HG03342 (cell line): ENCODE measurements around the gene PGAP6.
"Not testable (repeated sequence)": the region's sequence is repeated elsewhere in the genome, so short reads cannot be mapped to it uniquely, and the experiment has no call there.

Source experiments
- ATAC-seq: cut with Tn5 transposase; IDR thresholded peaks from one replicate; pipeline ENCODE4 v1.9.1; 2021; ENCODE audit warnings: mild to moderate bottlenecking, moderate library complexity; ENCODE audit not compliant: unreplicated experiment

Gene PGAP6

DNA sequence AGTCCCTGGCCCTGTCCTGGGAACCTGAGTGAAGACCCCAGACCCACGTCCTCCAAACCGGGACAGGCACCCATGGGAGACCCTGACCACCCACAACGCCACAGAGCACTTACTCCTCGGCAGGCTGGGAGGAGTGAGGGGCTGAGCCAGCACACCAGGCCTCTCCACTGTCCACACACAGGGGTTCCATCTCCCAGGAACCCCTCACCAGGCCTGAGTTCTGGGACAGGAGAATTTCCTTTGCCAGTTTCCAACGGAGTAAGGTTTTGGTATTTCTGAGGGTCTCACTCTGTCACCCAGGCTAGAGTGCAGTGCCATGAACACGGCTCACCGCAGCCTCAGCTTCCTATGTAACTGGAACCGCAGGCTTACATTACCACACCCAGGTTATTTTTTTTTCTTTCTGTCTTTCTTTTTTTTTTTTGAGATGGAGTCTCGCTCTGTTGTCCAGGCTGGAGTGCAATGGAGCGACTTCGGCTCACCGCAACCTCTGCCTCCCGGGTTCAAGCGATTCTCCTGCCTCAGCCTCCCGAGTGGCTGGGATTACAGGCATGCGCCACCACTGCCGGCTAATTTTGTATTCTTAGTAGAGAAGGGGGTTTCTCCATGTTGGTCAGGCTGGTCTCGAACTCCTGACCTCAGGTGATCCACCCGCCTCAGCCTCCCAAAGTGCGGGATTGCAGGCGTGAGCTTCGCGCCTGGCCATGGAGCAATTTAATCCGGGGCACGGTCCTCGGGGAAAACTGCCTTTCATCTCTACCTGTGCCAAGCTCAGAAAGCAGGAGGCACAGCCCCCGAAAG, 1.6 kb downstream of the PGAP6 start:
- ATAC-seq: no peak

DNA sequence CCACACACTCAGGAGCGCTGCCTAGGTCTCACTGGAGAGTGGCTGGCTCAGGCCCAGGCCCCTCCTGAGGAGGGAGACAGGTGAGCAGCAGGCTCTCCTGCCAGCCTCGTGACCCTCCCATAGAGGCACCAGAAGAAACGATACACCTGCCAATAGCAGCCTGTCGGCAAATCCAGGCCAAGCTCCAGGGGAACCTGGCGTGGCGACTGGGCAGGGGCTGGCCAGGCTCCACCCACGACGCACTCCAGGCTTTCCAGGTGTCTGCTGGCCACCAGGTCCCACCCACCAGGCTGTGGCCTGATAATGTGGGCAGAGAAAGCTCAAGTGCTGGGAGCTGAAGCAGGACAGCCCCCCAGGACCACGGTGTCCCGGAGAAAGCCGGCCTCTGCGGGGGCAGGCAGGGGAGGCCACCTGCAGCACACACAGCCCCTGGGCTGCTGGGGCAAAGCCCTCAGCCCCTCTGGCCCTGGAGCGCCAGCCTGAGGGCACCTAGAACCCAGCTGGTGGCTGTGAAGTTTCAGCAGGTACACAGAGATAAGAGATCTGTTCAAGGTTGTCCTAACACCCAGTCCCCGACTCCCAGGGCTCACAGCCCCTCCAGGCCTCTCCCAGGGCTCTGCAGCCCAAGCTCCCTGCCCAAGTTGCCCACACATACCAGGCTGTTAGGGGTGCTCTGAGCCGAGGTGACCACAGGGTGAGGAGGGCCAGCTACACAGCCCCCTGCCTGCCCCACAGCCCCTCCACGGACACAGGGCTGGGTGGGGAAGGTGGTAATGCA, 2.4 kb downstream of the PGAP6 start:
- no peak for ATAC-seq

DNA sequence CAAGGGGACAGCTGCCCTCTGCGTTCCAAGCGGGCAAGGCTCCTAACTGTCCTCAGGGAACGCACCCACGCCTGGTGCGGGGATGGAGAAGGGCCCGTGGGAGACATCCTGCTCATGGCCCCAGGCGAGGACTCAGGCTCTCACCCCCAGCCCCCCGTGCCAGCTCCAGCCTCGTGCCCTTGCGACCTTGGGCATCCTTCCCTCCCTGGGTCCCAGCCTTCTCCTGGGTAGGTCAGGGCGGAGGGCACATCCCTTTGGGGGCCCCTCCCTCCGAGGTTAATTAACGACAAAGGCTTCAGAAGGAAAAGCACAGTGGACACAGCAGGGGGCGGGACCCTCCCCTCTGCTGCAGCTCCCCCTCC, 3.0 kb downstream of the PGAP6 start:
- no peak for ATAC-seq

DNA sequence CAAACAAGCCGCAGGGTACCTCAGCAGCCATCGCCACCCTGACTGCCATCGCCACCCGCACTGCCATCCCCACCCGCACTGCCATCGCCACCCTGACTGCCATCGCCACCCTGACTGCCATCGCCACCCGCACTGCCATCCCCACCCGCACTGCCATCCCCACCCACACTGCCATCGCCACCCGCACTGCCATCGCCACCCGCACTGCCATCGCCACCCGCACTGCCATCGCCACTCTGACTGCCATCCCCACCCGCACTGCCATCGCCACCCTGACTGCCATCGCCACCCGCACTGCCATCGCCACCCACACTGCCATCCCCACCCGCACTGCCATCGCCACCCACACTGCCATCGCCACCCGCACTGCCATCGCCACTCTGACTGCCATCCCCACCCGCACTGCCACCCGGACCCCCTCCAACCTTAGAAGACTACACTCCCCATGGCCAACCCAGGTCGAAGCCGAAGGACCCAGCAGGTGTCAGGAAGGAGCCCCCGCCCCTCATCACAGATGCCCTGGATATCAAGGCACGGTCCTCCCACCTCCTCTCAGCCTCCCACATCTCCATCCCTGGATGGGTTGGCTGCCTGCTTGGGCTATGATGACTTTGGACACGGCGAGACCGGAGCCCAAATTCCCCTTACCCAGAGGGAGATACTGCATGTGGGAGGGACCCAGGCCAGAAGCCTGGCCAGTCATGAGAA, 3.5 kb downstream of the PGAP6 start:
- not testable (repeated sequence) for ATAC-seq

DNA sequence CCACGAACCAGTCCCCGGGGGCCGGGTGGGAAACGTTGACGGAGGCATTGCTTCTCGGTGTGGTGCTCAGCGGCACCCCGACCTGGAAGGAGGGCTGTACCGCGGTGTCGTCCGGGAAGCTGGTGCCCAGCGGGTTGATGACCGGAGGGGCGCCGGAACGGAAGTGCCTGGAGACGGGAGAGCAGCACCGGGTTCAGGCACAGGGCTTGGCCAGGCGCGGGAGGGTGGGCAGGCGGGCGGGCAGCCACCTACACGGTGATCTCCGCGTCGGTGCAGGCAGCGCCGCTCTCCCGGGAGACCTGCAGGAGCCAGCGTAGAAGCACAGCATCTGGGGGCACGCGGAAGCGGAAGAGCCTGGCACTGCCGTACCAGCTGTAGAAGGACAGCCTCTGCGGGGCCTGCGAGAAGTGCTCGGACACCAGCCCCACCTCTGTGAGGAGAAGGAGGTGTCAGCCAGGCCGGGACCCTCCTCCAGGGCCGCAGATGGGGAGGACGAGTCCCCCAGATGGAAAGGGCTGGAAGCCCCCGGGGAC, 4.3 kb downstream of the PGAP6 start:
- no peak for ATAC-seq

DNA sequence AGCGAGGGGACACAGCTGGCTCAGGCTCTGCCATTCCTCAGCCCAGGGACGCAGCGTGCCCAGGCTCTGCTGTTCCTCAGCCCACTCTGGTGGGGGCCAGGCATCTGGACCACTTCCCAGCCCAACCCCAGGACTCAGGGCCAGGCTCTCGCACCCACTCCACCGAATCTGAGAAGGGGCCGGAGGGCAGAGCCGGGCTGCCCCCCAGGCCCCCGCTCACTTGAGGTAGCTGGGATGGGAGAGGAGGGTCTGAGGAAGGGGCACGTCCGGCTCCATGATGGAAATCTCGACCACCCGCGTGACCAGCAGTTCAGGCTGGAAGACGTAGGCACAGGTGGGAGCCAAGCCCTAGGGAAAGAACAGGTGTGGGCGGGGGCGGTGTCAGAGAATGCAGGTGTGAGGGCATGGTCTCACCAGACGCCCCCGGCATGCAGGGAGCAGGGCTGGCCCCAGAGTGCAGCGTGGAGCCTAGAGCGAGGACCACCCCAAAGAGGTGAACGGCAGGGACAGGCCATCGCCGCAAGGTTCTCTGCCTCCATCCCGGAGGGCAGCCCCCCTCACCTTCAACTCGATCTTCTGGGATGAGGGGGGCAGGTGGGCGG, 4.9 kb downstream of the PGAP6 start:
- no peak for ATAC-seq

DNA sequence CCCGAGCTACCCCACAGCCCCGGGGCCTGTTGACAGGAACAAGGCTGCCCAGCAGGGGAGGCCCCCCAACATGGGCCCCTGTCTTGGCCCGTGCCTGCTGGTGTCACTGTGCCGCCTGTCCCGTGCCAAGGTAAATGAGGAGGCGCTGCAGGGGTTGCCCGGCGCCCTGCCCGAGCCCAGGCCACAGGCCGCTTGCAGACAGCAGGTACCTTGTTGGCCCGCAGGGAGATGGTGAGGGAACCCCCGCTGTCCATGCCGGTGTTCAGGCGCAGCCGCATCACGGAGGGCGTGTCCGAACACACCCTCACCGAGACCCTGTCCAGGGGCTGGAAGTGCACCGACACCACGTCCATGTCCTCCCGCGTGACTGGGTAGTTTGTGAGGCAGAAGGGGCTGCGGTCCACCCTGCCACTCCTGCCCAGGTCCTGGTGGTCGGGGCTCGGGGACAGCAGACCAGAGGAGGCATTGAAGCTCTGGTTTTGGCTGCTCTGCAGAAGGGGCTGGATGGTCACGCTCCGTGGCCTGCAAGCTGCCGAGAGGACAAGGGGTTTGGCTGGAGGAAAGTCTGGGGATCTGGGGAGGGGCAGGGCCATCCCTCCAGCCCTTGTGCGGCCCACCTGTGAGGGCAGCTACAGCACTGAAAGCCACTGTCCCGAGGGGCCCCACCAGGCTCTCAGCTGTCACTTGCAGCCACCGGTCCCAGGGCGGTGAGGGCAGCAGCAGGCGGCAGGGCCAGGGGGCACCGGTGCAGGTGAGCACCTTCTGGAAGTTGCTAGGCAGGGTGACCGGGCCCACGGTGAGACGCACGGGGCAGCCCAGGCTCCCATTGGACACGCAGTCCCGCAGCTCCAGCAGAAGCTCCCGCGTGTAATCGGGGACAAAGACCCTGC, 5.6 kb downstream of the PGAP6 start:
- no peak for ATAC-seq

DNA sequence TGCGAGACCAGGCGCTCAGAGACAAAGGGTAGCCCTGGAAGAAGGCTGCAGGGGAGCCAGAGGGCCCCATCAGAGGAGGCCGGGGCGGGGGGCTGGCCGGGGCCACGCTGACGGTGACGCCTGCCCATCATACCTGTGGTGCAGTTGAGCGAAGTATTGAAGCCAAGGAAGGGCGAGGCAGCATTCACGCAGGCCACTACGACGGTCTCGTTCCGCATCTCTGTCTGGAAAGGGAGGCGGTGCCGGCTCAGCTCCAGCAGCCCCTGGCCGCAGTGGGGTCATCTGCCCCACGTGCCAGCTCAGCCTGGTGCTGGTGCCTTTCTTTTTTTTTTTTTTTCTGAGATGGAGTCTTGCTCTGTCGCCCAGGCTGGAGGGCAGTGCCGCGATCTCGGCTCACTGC, 6.6 kb downstream of the PGAP6 start:
- no peak for ATAC-seq

DNA sequence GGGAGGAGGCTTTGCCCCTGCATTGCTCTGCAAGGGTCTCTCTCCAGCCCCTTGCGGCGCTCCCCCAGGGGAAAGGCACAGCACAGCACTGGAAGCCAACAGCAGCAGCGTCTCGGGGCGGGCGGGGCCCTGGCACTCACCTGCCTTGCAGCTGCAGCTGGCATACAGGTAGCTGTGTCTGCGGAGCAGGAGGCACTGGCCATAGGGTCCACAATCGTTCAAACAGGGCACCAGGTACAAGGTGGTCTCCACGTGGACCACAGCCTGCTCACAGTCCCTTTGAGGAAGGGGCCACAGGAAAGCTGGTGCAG, 7.2 kb downstream of the PGAP6 start:
- ATAC-seq: no peak

DNA sequence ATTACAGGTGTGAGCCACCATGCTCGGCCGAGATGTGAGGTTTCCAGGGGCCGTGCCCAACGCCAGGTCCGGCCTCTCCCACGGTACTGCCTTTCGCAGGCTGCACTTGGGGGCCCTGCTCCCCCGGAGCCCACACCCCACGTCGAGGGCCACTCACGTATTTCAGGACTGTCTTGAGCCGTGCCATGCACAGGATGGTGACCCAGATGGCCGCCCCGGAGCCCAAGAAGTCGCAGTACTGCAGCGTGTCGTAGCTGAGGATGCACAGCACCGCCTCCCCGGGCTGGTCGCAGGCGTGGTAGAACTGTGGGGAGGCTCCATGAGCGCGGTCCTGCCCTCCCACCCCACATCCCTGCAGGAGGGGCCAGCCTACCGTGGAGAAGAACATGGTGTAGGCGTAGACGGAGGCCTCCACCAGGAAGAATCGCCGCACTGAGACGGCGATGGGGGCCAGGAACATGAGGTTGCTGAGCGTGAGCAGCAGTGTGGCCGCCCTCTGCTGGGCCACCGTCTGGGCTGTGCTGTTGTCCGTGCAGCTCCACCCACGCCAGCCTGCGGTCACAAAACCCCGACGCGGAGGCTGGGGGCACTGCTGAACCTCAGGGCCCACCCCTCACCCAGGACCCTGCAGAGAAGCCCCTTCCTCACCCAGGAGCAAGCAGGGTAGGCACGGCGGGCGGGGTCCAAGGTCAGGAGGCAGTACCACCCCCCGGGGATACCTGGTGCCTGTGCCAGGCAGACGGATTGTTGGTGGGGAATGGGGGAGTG, 7.7 kb downstream of the PGAP6 start:
- ATAC-seq: no peak

DNA sequence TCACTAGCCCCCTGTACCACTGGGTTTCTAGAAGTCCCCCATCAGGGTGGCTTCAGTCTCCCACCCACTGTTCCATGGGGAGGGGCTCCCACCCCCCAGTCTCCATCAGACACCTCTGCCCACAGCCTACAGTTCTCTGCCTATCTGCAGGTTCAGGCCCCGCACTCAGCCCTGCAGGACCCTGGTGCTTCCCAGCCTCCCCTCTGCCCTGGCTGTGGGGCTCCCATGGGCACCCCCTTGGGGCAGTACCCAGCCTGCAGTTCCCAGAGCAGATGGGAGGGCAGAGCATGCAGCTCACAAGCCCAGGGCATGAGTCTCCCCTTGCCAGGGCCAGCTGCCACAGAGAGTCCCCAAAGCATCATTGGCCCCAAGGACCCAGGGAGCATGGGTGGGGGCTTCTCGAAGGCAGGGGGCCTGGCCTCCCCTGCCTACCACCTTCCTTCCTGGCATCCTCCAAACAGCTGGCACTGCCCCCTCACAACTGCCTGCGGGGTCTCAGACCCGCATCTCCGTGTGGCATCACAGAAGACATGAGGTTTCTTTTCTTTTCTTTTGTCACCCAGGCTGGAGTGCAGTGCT, 8.7 kb downstream of the PGAP6 start:
- ATAC-seq: no peak

DNA sequence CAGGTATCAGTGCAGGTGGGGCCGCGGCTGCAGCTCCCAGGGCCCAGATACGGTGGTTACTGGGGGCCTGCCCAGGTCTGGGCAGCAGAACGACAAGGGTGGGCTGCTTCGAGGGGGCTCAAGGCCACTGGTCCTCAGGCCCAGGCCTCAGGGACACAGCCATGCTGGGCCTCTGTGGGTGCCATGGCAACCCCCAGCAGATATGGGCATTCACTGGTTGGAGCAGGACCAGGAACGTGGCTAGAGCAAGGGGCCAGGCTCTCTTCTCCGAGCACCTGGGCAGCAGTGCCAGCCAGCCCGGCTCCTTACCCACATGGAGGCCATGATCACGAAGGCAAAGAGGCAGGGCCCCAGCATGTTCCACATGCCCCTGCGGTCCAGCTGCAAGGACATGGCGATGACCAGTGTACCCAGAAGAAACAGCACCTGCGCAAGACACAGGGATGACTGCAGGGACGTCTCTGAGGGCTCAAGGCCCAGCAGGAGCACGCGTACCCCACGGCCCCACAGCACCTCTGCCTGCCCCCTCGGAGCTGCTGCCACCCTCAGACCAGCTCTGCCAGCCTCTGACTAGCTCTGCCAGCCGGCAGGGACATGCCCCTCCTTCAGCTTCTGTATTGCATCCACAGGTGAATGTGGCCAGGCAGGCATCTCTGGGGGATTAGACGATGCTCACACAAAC, 9.3 kb downstream of the PGAP6 start:
- no peak for ATAC-seq

DNA sequence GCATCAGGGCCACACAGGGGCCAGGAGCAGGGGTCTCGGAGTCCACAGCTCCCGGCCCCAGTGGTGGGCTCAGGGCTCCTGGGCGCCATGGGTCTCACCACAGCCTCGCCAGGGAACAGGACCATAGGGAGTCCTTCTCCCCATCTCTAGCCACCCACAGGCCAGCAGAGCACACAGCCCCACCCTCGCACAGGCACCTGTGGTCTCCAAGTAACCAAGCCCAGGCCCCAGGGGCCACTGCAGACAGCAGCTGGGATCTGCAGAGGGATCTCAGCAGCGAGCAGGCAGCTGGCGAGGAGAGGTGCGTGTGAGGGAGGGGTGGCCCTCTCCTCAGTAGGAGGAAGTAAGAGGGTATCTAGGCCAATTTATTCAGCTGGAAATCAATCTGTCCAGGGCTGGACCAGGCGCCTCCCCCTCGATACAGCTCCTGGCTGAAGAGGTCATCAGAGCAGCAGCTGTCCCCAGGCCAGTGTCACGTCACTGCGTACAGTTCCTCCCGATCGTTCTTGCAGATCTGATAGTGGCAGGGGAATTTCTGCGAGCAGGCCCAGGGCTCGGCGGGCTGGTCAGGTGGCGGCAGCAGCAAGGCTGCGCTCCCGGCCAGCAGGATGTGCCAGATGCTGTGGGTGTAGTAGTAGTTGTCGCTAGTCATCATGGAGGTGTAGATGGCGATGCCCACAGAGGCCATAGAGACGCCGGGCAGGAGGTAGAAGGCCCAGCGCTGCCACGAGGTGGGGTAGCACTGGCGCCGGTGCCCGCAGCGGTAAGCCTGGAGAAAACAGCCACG, 10.1 kb downstream of the PGAP6 start:
- no peak for ATAC-seq

DNA sequence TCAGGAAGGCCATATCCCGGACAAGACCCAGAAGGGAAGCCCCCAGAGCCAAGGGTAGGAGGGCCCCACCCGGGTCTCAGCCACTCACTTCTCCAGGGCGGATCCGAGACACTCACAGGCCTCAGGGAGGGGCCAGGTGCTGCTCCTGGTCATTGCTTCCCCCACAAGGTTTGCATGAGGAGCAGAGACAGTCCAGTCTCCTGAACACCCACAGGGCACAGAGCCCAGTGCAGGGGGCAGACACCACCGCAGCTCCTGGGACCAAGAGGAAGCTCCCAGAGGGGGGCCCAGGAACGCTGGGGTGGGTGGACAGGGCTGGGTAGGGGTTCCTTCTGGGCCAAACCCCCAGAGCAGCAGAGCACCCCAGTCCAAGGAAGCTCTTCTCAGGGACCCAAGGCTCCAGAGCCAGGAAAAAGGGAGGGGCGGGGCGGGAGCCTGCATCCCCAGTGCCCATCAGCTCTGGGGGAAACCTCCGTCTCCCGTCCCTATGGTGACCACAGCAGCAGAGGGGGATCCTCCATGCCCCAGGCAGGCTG, 10.7 kb downstream of the PGAP6 start:
- ATAC-seq: no peak

DNA sequence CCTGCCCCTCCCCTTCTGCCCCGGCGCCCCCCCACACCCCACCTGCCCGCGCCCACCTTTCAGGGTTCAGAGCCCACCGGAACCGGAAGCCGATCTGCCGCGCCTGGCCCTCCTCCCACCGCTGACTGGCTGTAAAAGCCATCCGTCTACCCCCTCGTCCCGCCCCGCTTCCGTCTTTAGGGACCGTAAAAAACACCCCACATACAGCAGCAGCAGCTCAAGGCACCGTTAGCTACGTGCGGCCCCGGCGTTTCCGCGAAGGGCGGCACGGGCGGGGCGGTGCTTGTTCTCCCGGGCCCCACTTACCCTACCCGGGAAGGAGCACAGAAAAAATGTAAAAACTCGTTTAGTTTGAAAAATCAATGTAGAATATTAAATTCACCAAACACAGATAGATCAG, 11.3 kb downstream of the PGAP6 start, which contains the start of gene MRPL28:
Gene MRPL28, minus strand, starts transcription at position 96 of the 400 bp plus-strand sequence. CDS start 320 bp downstream, outside the sequence.
- ATAC-seq: peak; percentile 82

DNA sequence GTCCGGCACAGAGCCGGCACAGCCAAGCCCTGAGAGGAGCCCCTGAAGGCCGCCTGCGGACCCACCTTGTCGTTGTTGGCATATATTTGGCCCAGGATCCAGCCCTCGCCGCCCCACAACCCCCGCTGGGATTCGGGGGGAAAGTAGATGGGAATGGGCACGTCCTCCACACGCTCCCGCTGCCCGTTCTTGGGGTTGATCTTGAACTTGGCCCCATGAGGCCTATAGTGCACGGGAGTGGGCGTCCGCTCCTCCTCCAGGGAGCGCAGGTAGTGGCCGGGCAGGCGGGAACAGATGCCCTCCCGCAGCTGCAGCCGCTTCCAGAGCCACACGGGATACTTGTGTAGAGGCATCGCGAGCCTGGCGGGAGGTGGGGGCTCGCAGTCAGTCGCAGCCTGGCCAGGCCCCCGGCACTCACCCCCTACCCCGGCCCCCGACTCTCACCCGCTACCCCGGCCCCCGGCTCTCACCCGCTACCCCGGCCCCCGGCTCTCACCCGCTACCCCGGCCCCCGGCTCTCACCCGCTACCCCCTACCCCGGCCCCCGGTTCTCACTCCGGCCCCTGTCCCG, 11.8 kb downstream of the PGAP6 start:
- no peak for ATAC-seq

DNA sequence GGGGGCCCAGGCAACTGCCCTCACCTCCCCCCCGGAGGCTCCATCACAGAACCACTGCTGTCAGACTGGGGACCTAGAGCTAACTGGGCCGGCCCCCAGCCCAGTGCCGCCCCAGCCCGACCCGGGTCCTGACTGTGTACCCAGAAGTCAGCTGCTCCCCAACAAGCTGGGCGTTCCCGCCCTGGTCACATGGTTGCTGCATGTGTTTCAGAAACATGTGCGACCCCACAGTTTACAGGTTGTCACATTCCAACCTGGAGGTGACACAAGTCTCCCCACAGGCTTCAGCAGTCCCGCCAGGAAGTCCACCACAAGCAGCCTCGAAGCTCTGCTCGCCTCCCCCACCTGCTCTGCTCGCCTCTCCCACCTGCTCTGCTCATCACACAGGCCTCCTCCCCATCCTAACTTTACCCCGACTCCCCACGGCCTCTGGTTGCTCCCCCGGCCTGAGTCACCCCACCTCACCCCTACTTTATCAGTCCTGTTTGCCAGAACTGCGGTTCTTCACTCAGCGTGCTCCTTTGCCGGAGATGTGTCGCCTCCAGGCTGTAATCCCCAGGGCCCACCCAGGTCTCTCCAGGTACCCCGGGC, 12.4 kb downstream of the PGAP6 start:
- no peak for ATAC-seq
